Measurements from ENCODE around the gene RGL2.
A peak's percentile ranks its signal among the peaks of the same experiment; 100 is the strongest.
"Not testable (repeated sequence)": the region's sequence is repeated elsewhere in the genome, so short reads cannot be mapped to it uniquely, and the experiment has no call there.

Gene RGL2

GRCh38 chr6:33273924-33274902 is 24.5 kb downstream of the RGL2 start:
- DNase-seq (ENCODE audit: low read depth), result no peak

- no peak for DNase-seq (ENCODE audit: low read depth)
Observed at GRCh38 chr6:33273129-33273923, 25.4 kb downstream of the RGL2 start.

GRCh38 chr6:33272275-33273128 is 26.2 kb downstream of the RGL2 start:
- DNase-seq (ENCODE audit: low read depth), result no peak

GRCh38 chr6:33271468-33272274 is 27.1 kb downstream of the RGL2 start, which contains the start of the genes RPS18 and VPS52:
Gene RPS18, plus strand, starts transcription at chr6:33272075. Its CDS starts 45 bp downstream, at chr6:33272120.
Gene VPS52, minus strand, starts transcription at chr6:33271876. Its CDS starts 201 bp downstream, at chr6:33271675.
- DNase-seq (ENCODE audit: low read depth), result peak; percentile 81

- DNase-seq (ENCODE audit: low read depth), result no peak
Observed at GRCh38 chr6:33271117-33271467, 27.6 kb downstream of the RGL2 start.

GRCh38 chr6:33264015-33264414 is 34.7 kb downstream of the RGL2 start:
- DNase-seq (ENCODE audit: low read depth), result no peak

GRCh38 chr6:33262490-33262889 is 36.3 kb downstream of the RGL2 start:
- not testable (repeated sequence) for DNase-seq (ENCODE audit: low read depth)

- DNase-seq (ENCODE audit: low read depth), result no peak
Observed at GRCh38 chr6:33259032-33259431, 39.7 kb downstream of the RGL2 start.

- no peak for DNase-seq (ENCODE audit: low read depth)
Observed at GRCh38 chr6:33254591-33254990, 44.2 kb downstream of the RGL2 start.

- DNase-seq (ENCODE audit: low read depth), result no peak
Observed at GRCh38 chr6:33252759-33253158, 46.0 kb downstream of the RGL2 start.

GRCh38 chr6:33251395-33252012 is 47.2 kb downstream of the RGL2 start:
- DNase-seq (ENCODE audit: low read depth), result no peak

GRCh38 chr6:33250731-33251130 is 48.0 kb downstream of the RGL2 start:
- DNase-seq (ENCODE audit: low read depth), result no peak

GRCh38 chr6:33249732-33250630 is 48.8 kb downstream of the RGL2 start:
- no peak for DNase-seq (ENCODE audit: low read depth)

GRCh38 chr6:33248932-33249731 is 49.6 kb downstream of the RGL2 start:
- DNase-seq (ENCODE audit: low read depth), result peak; percentile 94

- DNase-seq (ENCODE audit: low read depth), result peak; percentile 18
Observed at GRCh38 chr6:33248643-33248931, 50.2 kb downstream of the RGL2 start.

- DNase-seq (ENCODE audit: low read depth), result peak; percentile 87
Observed at GRCh38 chr6:33247977-33248642, 50.6 kb downstream of the RGL2 start.

GRCh38 chr6:33243476-33243875 is 55.3 kb downstream of the RGL2 start:
- no peak for DNase-seq (ENCODE audit: low read depth)

- no peak for DNase-seq (ENCODE audit: low read depth)
Observed at GRCh38 chr6:33241968-33242367, 56.8 kb downstream of the RGL2 start.
